GM08714 (cell line): ENCODE measurements around the gene EME1.

Experiments used
- H3K4me3 ChIP-seq: fragments of 200-500 bp; sonication (Bioruptor generic); 2 replicates; pipeline ENCODE4 v1.5.1; 2014; ENCODE audit warnings: mild to moderate bottlenecking, low read length, inconsistent platforms
- ZNF274 ChIP-seq: IDR thresholded peaks from 2 replicates; pipeline ENCODE4 v1.6.1; 2012; ENCODE audit warnings: mild to moderate bottlenecking, low read depth, low read length

Gene EME1

GRCh38 chr17:50354198-50354597, 18.8 kb upstream of the EME1 start:
- no peak for TF ChIP-seq ZNF274
- H3K4me3 ChIP-seq = no peak overlapping the region

GRCh38 chr17:50354776-50355175, 18.3 kb upstream of the EME1 start:
- no peak for TF ChIP-seq ZNF274
- H3K4me3 ChIP-seq = no peak overlapping the region

- no peak for TF ChIP-seq ZNF274
- H3K4me3 ChIP-seq = no peak overlapping the region
Observed at GRCh38 chr17:50355336-50355700, 17.7 kb upstream of the EME1 start.

- no peak overlapping the region for H3K4me3 ChIP-seq
- no peak for TF ChIP-seq ZNF274
Observed at GRCh38 chr17:50355701-50356341, 17.2 kb upstream of the EME1 start.

DNA sequence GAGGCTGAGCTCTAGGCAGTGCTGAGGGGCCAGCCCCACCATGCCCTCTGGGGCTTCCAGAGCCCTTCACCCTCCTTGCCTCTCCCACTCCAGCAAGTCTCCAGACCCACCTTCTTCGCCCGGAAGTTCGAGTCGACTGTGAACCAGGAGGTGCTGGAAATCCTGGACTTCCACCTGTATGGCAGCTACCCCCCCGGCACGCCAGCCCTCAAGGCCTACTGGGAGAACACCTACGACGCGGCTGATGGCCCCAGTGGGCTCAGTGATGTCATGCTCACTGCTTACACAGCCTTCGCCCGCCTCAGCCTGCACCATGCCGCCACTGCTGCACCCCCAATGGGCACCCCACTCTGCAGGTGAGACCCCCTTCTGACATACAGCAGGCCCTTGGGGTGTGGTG, 16.6 kb upstream of the EME1 start:
- H3K4me3 ChIP-seq = no peak overlapping the region
- TF ChIP-seq ZNF274 = no peak

- TF ChIP-seq ZNF274 = no peak
- no peak overlapping the region for H3K4me3 ChIP-seq
Observed at GRCh38 chr17:50356892-50357510, 16.0 kb upstream of the EME1 start.

DNA sequence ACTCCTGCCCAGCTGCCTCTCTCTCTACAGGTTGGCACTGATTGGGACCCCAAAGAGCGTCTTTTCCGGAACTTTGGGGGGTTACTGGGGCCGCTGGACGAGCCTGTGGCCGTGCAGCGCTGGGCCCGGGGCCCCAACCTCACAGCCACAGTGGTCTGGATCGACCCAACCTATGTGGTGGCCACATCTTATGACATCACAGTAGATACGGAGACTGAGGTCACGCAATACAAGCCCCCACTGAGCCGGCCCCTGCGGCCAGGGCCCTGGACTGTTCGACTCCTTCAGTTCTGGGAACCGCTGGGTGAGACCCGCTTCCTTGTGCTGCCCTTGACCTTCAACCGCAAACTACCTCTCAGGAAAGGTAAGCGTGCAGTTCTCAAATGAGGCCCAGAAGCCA, 14.9 kb upstream of the EME1 start:
- no peak for TF ChIP-seq ZNF274
- H3K4me3 ChIP-seq = no peak overlapping the region

DNA sequence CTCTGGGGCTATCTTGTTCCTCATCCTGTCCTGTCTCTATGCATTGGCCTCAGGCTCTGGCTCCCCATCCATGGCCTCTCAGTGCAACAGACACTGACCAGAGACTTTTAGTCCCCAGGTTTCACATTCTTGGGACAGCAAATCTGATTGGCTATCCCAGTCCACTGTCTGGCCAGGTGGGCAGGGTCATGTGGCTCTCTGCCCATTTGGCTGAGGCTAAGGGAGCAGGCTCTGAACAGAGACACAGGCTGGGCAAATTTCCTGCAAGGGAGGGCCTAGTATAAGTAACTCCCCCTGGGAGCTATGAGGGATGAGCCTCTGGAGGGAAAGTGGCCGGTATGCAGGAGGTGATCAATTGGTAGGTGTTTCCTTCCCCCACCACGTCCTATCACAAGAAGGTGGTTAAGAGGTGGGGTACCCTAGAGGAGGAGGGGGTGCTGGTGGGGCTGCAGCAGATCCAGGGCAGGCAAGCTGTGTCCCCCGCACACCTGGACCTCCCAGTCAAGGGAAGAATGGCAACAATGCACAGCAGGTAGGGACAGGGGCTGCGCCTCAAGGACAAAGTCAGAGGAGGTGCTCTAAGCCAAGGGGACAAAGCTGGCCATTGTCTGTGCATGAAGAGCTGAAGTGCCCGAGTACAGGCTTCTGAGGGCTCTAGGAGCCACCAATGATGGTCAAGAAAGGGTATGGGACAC, 13.9 kb upstream of the EME1 start:
- no peak overlapping the region for H3K4me3 ChIP-seq

GRCh38 chr17:50359998-50360461, 13.0 kb upstream of the EME1 start:
- no peak for TF ChIP-seq ZNF274
- H3K4me3 ChIP-seq = no peak overlapping the region

More for the DNA sequence above, 13.9 kb upstream of the EME1 start:
- TF ChIP-seq ZNF274 = no peak

DNA sequence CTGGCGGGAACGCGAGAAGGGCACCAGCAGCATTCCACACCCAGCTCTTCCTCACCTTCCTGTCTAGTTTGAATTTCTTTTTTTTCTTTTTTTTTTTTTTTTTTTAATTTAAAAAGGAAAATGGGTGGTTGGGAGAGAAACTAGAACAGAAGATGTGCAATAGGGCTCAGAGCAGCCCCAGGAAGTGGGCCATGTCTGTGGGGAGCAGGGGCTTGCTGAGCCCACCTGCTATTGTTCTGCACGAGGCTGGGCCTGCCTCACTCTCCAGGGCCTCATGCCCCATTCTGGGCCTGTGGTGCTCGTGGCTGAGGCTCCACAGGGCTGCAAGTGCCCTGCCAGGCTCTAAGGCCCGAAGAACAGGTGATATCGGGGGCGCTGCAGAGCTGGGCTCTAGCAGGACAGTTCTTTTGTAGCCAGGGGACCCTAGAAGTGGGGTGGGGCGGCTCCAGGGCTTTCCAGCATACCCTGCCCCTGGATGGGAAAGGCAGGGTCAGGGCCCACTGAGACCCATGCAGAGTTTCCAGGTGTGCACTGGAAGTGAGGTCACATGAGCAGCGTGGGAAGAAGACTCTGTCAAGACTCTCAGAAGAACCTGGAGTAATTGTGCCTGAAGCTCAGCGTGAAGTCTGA, 12.4 kb upstream of the EME1 start:
- H3K4me3 ChIP-seq = no peak overlapping the region
- no peak for TF ChIP-seq ZNF274

DNA sequence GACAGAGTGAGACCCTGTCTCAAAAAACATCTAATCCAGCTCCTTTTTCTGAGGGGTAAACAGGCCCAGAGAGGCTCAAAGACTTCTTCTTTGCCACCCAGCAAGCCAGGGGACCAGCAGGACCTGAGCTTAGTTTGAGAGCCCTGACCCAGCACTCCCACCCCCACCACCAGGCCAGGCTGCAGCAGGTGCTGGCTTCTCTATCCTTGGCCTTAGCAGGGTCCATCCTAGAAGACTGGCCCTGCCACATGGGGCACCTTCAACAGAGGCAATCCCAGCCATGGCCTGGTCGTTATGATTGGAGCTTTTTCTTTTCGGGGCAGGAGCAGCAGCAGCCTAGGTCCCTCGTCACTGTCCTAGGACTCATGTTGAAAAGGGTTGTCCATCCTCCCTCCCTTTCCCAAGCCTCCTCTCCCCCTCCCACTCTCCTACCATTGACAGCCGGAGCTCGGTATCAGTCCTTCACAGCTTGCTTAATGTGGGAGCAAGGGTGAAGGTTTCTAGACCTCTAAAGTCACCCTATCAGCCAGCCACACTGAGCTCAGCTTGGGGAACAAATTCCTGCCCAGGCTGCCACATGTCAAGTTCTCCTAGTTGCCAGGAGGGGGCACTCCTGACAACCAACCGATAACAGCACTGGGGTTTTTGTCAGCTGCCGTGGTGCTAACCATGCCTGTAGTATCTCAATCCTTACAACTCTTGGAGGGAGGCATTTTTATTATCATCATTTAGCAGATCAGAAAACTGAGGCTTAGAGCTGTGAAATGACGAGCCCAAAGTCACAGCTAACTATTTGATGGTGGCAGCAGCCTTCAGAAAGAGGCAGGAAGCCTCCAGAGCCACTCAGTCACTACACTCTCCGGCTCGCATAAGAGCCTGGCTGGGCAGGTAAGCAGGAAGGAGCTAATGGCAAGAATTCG, 11.2 kb upstream of the EME1 start:
- no peak for TF ChIP-seq ZNF274
- H3K4me3 ChIP-seq = no peak overlapping the region

GRCh38 chr17:50362661-50363060, 10.4 kb upstream of the EME1 start:
- TF ChIP-seq ZNF274 = no peak
- H3K4me3 ChIP-seq = no peak overlapping the region

DNA sequence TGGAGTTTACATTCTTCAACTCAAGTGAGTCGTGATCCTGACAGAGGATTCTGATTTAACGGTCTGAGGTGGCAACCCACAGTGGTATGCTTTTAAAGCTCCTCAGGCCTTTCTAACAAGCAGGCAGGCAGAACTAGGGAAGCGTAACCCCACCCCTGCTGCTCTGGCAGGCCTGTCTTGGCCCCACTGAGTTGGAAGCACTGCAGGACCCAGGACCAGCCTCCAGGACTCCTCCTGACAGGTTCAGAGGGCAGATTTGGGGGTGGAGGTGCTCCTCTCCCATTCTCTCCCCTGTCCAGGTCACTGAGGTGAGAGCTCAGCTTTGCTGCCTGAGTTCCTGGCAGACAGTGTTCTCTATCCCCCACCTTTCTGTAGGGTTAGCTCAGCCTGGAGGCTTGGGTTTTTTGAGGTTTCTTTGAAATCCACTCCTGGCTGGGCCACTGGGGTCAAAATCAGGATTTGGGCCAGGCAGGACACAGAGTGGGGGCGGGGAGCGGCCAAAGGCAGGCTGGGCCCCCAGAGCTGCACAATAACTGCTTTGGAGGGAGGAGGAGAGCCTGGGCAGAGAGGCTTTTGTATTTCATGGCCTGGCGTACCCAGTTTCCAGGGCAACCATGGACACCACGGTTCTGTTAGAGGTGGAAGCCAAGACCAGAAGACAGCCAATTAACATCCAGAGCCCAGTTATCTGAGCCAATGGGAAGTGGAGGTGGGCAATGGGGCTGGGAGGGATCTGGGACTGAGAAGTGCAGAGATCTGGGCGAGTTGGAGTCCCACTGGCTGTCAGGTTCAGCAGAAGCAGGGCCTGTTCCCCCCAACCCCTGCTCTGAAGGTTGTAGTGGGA, 9.6 kb upstream of the EME1 start:
- H3K4me3 ChIP-seq = no peak overlapping the region
- no peak for TF ChIP-seq ZNF274

DNA sequence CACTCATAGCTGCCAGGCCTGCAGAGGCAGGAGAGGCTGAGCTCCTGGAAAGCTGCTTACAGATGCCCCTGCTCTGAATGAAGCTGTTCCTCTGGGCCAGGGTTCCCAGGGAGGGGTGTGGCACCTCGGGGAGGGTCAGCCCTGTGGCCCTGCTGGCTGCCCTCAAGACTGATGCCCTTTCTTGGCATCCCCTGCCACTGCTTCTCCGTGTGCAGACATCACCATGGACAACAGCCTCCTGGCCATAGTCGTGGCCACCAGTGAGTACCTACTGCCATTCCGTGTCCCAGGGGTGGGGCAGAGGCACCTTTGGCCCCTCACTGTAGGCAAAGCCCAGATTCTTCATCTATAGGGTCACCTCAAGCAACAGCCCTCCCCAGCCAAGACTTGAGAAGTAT, 9.0 kb upstream of the EME1 start:
- H3K4me3 ChIP-seq = no peak overlapping the region
- no peak for TF ChIP-seq ZNF274
